Colonic mucosa (tissue), 4 donors: ENCODE data around the gene SLC41A3. TPM values are rescaled to one million over a fixed set of nuclear protein-coding genes. Genes with fewer than 3 reads are reported as not detected.

Source experiments
- DNase-seq: peaks from one replicate; pipeline ENCODE4 v3.0.0-alpha.2; 2020
- H3K27ac ChIP-seq: fragments of 200-600 bp; one replicate; pipeline ENCODE4 v1.8.0; 2021
- H3K27me3 ChIP-seq: fragments of 200-600 bp; one replicate; pipeline ENCODE4 v1.8.0; 2021
- H3K36me3 ChIP-seq: fragments of 200-600 bp; one replicate; pipeline ENCODE4 v1.8.0; 2021
- H3K4me1 ChIP-seq: fragments of 200-600 bp; one replicate; pipeline ENCODE4 v1.8.0; 2021; ENCODE audit warnings: mild to moderate bottlenecking
- H3K4me3 ChIP-seq: fragments of 200-600 bp; one replicate; pipeline ENCODE4 v1.8.0; 2021
- H3K9ac ChIP-seq, 2 donors: one replicate each; pipeline ENCODE4 v1.7.0; 2013; ENCODE audit warnings: control low read depth in 2 of 2, low read depth in 2 of 2, low read length in 2 of 2
- H3K9me3 ChIP-seq: fragments of 200-600 bp; one replicate; pipeline ENCODE4 v1.8.0; 2021
- CTCF ChIP-seq: fragments of 200-600 bp; IDR thresholded peaks from one replicate; pipeline ENCODE4 v1.8.0; 2022; ENCODE audit warnings: antibody characterized with exemption, mild to moderate bottlenecking
- intact Hi-C: fragments of 100-400 bp; cut with DNase I; formaldehyde crosslinking; loops from one replicate; pipeline ENCODE4 v1.14.1; 2022
- total RNA-seq, 2 donors: library from RNA; stranded (reverse); fragmentation: NEBNext Ultra II Directional in 1 of 2; extraction: Animal tissue kit (Norgen Biotek cat#: 25700) in 1 of 2; gene quantifications; one replicate each; pipeline ENCODE4 v1.2.1, GENCODE V29; 2021
- donor health status: healthy.
- donor health status: DM: no; HTN: no; CAD: no.
- donor health status: DM: no; HTN: no; CAD: no.

Gene SLC41A3
- total RNA-seq, 2 donors from 2014 or later: 27.6 to 33.1 TPM

- no peak for DNase-seq
- H3K4me3 ChIP-seq: no peak overlapping the region
- H3K27ac ChIP-seq: no peak overlapping the region
- H3K9me3 ChIP-seq: no peaks in the 10 kb centered on the region
- no peaks in the 10 kb centered on the region for H3K27me3 ChIP-seq
- no peak overlapping the region for H3K9ac ChIP-seq
- intact Hi-C loops: no loop called here
- TF ChIP-seq CTCF: no peak
- no peaks in the 10 kb centered on the region for H3K4me1 ChIP-seq
- no peaks in the 10 kb centered on the region for H3K36me3 ChIP-seq
These were observed 30.8 kb upstream of the SLC41A3 start for GRCh38 chr3:126114443-126115386.

- no peak for DNase-seq
- H3K27ac ChIP-seq: no peak overlapping the region
- H3K27me3 ChIP-seq: no peaks in the 10 kb centered on the region
- no peak overlapping the region for H3K4me3 ChIP-seq
- no peaks in the 10 kb centered on the region for H3K36me3 ChIP-seq
- no peaks in the 10 kb centered on the region for H3K4me1 ChIP-seq
- no peak overlapping the region for H3K9ac ChIP-seq
- no peak for TF ChIP-seq CTCF
- no peaks in the 10 kb centered on the region for H3K9me3 ChIP-seq
- intact Hi-C loops: no loop called here
These were observed 30.0 kb upstream of the SLC41A3 start for GRCh38 chr3:126113733-126114442.

- no peak for TF ChIP-seq CTCF
- intact Hi-C loops: no loop called here
- no peak overlapping the region for H3K27ac ChIP-seq
- H3K4me1 ChIP-seq: no peaks in the 10 kb centered on the region
- H3K36me3 ChIP-seq: no peaks in the 10 kb centered on the region
- no peaks in the 10 kb centered on the region for H3K9me3 ChIP-seq
- no peak for DNase-seq
- no peak overlapping the region for H3K4me3 ChIP-seq
- no peaks in the 10 kb centered on the region for H3K27me3 ChIP-seq
- no peak overlapping the region for H3K9ac ChIP-seq
These were observed 29.3 kb upstream of the SLC41A3 start for GRCh38 chr3:126113238-126113555.

GRCh38 chr3:126112531-126113237 is 28.8 kb upstream of the SLC41A3 start:
- H3K27me3 ChIP-seq: no peaks in the 10 kb centered on the region
- H3K27ac ChIP-seq: no peak overlapping the region
- H3K4me3 ChIP-seq: no peak overlapping the region
- TF ChIP-seq CTCF: no peak
- H3K36me3 ChIP-seq: no peaks in the 10 kb centered on the region
- DNase-seq: no peak
- no peaks in the 10 kb centered on the region for H3K4me1 ChIP-seq
- H3K9ac ChIP-seq: no peak overlapping the region
- intact Hi-C loops: no loop called here
- H3K9me3 ChIP-seq: no peaks in the 10 kb centered on the region

- H3K4me3 ChIP-seq: no peak overlapping the region
- intact Hi-C loops: no loop called here
- H3K9ac ChIP-seq: no peak overlapping the region
- DNase-seq: peak; percentile 15
- H3K27ac ChIP-seq: no peak overlapping the region
- H3K9me3 ChIP-seq: no peaks in the 10 kb centered on the region
- no peak for TF ChIP-seq CTCF
- no peaks in the 10 kb centered on the region for H3K36me3 ChIP-seq
- H3K4me1 ChIP-seq: no peaks in the 10 kb centered on the region
- H3K27me3 ChIP-seq: no peaks in the 10 kb centered on the region
These were observed 27.9 kb upstream of the SLC41A3 start for GRCh38 chr3:126111566-126112475.
